HG03460 (cell line): Measurements from ENCODE around the gene TBC1D10A.

Source experiments
- ATAC-seq: cut with Tn5 transposase; IDR thresholded peaks from one replicate; pipeline ENCODE4 v1.9.1; 2021; ENCODE audit not compliant: unreplicated experiment

Gene TBC1D10A

DNA sequence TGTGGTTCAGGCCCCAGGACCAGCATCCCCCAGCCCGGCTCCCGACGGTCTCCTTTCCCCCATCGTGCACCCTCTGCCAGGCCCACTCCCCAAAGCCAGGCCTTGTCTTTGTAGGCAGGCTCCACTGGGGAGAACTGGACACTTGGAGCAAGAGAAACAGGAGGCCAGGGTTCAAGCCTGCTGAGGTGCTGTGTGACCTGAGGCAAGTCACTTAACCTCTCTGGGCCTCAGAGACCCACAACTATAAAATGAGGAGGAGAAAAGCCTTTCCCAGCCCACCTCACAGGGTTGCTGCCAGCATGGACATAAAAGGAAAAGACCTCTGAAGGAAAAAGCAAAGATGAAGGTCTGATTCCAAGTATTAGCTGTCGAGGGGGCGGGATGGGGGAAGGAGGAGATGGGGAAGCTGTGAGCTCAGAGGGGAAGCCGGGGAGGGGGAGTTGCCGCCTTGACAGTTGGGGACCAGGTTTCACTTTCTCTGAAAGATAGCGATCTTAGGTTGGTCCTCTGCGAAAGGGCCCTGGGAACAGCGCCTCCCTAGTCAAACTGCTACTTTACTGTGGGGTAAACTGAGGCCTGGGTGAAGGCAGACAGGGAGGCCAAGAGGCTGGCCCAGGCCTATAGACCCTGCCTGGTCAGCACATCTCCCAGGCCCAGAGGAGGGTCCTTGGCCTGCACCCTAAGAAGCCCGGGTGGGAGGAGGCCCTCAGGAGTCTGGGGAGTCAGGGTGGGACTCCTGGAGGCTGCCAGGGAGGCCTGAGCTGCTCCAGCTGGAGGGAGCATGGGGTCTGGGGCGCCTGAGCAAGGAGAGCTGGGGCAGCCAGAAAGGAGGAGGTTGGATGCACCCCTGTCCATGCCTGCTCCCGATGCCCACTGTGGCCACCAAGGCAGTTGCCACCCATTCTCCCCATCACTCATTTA, 59.1 kb downstream of the TBC1D10A start:
- ATAC-seq, result no peak

DNA sequence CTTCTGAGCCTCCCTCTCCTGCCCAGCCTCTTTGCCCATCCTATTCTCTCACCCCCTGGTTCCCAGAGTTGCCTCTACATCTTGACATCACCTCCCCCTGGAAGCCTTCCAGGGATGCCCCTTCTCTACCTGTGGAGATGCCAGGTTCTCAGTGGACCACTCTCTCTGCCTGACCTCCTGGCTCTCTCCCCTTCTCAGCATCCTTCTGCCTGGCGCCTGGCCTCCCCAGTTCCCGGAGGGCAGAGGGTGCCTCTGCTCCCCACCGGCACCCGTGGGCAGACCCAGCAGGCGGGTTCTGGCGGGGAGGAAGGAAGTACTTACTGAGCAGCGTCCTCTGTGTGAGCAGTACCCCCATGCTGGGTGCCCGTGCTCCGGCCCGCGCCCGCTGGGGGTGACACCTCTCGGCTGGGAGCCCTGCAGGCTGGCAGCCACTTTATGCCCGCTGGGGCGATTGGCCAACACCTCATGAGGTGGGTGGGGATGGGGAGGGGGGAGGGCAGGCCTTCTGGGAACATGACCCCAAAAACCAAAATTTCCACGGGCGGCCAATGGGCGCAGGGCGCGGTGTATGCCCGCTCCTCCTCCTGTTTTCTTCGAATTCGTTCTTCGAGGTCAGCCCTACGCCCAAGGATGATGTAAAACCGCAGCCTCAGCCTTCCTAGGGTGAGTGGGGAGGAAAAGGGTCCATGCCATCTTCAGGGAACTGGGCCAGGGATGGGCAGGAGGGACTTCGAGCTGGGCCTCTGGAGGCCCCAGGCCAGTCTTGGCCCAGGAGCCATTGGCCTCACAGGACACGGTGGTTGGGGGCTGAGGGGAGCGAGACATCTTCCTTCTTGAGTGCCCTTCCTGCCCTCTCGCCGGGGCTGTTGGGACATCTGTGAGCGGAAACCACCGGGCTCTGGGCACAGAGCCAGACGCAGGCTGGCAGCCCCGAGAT, 60.0 kb downstream of the TBC1D10A start, which contains the start of gene OSM:
Gene OSM (minus strand): TSS at position 407 of the 937 bp plus-strand sequence. CDS start 52 bp downstream, at position 355.
- no peak for ATAC-seq

DNA sequence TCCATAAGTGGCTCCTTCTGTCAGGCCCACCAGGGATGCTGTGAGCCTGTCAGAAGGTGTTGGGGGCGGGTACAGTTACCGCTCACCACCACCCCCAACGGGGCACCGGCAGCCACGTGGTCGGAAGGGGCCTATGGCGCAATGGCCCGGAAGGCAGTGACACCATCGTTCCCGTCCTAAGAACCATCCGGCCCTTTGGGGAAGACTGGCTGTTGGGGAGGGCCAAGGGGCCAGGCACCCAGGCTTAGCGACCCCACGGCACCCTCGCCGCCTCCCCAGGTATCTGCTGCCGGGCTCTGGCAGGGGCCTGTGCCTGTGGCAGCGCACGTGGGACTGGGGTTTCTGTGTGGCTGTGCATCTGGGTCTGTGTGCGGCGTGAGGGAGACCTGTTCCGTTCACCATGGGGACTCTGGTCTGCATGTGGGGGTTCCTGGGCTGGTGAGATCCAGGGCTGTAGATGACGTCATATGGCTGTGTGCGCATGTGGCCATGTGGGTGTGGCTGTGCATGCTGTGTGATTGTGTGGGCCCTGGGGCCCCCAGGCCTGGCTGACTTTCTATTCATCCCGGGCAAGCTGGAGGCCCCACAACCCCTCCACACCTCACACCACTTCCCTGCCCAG, 60.8 kb downstream of the TBC1D10A start:
- peak; percentile 61 for ATAC-seq

DNA sequence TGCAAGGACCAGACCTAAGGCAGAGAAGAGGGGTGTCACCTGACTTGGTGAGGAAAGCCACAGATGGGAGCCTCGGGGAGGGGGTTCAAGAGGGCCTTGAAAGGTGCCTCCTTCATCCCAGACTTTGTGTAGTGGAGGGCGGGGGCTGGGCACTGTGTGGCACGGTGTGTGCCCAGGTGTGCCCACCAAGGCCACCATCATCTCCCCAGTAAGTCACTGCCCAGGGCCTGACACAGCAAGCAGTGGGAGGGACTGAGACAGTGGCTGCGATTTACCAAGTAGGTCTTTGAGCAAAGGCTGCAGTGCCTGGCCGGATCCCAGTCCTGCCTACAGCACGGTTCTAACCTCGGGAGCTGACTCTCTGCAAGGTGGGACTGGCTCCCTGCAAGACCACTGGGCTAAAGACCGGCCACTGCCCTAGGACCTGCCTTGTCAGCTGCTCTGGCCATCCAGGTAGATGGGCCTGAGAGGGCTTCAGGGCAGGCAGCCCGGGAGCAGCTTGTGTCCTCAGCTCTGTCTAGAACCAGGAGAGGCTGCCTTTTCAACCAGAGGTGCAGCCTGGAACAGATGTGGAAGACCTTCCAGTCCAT, 61.5 kb downstream of the TBC1D10A start:
- ATAC-seq, result no peak

DNA sequence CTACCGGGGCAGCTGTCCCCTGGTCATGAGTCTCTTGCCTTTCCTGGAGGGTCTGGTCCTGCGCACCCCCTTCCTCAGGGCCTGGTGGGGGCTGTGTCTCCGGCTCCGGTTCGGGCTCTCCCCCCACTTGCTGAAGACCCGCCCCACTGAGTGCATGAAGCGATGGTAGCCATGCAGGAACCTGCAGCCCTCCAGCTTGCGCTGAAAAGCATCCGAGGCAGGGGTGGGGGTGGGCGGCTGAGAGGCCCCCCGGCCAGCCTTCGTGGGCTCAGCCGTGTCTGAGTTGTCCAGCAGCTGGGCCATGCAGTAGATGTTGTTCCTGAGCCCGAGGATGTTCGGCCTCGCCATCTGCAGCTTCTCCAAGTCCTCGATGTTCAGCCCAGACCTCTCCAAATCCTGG, 62.9 kb downstream of the TBC1D10A start:
- ATAC-seq, result no peak

DNA sequence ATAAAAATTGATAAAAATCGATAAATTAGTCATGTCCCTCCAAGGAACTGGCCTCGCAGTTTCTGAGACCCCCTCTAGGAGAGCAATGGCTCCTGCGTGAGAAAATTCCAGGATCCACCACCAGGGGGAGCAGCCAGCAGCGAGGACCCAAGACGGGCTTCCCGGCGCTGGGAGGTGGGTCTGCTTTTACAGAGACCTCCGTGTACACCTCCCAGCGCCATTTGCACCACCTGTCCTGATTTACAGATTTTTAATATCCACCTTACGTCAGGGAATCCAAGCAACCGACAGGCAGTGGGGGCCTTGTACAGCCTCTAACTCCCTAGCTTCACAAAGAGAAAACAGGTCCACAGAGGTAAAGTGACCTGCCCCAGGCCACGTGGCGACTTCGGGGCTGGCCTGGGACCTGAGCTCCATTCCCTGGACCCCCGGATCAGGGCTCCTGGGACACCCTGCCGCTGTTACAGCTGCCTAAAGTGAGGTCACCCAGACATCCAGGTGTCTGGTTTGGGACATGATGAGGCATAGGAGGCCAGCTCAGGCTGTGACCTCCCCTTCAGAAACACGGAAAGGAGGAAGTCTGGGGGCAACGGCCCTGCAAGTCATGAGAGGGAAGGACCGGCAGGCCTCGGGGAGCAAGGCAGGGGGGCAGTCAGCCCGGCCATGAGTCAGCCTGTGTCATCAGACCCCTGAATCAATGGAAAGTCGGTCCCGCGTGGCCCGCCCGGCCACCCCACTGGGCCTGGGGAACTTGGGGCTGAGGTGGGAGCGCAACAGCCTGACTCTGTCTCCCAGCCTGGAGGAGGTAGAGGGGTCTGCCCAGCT, 63.6 kb downstream of the TBC1D10A start:
- ATAC-seq, result no peak

DNA sequence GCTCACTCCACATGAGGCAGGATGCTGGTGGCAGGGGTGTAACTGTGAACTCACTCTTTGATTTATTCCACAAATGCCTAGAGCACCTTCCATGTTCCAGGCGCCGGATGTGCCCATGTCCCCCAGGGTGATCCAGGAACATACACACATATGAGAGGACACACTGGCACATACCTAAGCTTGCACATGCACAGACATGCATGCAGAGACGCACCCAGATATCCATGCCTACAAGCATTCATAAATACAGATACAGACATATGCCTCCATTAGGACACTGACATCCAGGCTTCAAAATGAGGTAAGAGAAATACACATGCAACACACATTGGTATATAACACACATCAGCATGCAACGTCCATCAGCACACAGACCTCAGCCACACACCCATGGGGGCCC, 64.6 kb downstream of the TBC1D10A start:
- no peak for ATAC-seq

DNA sequence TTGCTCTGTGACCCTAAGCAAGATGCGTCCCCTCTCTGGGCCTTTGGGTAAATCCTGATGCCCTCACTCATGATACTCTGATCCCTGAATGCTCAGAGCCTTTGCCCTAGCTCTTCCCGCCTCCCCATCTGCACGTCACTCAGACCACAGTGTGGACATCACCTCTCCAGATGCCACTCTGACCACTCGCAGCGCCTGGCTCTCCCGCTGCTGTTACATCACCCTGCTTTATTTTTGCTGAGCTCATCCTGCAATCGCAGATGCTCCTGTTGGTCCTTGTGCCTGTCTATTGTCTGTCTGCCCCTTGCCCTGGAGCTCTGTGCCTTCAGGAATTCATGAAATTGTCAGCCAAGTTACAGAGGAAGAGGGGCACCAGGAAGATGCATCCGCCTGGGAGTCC, 65.6 kb downstream of the TBC1D10A start:
- no peak for ATAC-seq

DNA sequence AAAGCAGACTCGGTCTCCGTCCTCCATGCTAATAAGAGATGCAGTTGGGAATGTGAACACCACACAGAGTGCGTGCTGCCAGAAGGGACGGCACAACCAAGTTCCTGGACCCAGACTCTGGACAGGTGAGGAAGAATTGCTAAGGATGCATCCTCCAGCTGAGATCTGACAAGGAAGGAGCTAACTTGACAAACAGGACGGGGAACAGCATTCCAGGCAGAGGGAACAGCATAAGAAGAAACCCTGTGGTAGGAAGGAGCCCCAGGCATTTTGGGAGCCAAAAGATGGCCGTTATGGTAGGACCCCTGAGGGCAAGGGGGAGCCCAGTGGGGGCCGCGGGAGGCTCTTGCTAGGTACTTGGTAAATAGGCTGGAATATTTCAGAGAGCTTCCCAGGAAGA, 66.1 kb downstream of the TBC1D10A start:
- no peak for ATAC-seq

DNA sequence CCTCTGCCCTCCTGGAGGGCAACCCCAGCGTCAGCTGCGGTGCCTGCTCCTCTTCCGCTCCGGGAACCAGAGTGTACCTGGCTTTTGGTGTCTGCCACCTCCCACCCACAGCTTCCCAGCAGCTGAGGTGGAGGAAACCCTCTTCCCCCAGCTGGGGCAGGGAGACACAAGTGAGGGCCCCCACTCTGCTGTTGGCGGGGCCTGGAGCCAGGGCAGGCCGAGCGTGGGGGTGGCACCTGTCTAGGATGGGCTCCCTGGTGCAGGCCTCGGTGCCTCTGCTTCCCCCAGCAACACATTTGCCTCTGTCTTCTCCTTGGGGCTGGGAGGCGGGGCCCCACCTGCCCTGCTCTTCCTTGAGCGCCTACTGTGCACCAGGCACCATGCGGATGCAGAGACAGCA, 66.5 kb downstream of the TBC1D10A start:
- no peak for ATAC-seq

DNA sequence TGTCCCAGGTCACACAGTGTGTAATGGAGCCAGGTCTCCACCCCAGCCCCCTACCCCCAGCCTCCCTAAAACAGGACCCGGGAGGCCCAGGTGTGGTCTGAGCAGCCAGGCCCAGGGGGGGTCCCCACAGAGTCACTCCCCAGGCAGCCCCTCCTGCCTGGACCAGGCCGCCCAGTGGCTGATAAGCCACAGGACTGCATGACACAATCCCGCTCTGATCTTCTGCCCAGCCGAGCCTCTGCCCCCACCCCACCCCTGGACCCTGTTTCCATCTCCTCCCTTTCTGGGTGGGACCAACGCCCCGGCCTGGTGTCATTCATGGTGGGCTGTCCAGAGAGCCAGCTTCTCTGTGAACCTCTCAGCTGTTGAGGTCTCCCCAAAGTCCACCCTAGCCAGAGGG, 72.4 kb downstream of the TBC1D10A start:
- no peak for ATAC-seq

DNA sequence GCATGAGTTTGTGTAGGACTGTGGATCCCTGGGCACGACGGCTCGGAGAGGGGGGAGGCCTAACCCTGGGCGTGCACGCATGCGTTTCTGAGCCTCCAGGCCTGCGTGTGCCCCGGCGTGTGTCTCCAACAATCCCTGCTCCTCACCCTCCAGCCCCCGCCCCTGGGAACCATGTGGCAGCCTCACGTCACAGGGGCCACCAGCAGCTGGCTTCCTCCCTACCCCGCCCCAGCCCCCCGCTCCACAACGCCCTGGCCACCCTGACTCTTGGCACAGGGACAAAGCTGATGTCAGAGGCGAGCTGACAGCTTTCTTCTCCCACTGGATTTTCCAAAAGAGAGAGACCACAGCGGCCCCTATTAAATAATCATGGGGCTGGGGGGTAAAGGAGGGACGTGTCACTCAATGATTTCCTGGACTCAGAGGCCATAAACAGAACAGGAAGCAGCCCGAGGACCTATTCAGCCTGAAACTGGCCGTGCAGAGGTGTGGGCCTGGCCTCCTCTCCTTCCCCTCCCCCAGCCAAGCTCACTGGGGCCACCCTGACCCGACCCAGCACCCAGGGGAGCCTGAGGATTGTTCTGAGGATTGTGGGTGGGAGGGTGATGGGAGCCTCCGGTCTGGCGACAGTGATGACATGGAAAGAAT, 73.4 kb downstream of the TBC1D10A start:
- ATAC-seq, result no peak

DNA sequence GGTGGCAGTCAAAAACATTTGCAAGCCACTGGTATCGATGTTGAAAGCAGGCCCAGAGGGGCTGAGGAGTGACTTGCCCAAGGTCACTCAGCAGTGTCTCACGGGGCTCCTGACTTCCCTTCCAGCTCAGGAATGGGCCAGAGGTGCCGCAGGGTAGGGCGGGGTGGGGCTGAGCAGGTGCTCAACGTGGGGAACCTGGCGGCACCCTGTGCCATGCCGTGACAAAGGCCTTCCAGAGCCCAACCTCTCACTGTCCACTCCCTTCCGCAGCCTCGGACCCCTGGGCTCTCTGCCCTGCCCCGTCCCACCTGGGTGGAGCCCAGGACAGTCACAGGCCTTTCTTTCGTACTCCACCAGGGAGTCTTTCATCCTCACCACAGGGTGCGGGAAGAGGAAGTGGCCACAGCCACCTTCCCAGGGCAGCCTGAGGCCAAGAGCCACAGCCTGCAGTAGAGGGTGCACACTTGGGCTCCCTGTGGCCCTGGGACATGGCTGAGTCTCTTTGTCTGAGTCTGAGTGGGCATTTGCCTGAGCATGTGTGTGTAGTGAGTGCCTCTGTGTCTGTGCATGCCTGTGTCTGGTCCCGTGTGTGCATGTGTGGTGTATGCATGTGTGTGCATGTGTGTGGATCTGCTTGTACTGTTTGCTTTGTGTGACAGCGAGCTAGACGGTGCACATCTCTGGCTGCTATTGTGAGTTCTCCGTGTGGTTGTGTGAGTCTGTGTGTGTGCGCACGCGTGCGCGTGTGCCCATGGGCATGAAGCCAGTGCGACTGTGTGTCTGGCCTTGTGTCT, 74.1 kb downstream of the TBC1D10A start:
- ATAC-seq, result no peak

DNA sequence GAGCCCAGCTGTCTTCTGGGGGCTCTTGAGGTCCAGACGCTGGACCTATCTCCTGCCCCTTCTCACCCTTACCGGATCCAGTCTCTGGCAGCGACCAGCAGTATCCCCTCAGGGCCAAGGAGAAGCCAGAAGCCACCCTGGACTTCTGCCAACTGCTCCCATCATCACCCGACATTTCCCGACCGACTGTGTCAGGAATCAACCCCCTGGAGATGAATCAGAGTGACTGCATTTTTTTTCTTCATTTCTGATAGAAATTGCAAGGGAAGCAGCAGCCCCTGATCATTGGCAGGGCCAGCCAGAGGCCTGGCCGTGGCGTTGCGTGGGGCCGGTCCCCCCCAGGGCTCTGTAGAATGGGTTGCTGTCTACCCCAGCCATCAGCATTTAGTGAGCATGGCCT, 75.0 kb downstream of the TBC1D10A start:
- no peak for ATAC-seq

DNA sequence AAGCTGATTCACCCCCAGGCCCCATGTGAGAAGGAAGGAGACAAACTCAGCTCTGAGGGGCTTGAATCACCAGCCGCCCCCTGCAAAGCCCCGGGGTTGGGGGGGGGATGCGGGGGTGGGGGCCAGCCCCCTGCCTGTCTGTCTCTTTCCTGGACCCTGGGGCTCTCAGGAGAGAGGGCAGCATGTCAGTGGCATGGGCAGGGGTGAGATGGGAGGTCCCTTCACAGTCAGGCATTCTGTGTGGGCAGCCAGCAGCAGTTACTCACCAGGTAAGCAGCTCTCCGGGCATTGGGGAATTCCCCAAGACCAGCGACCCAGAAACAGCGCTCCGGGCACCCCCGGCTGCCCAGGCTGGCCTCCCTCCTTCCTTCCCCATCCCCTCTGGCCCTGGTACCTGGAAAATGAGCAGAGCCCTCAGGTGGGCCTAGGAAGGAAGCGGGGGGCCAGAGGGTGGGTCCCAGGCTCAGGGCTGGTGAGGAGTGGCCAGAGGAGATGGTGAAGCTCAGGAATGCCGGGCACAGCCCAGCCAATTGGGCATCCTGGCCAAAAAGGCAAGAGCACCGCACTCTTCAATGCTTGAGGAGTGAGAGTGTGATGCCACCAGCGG, 76.0 kb downstream of the TBC1D10A start:
- no peak for ATAC-seq

DNA sequence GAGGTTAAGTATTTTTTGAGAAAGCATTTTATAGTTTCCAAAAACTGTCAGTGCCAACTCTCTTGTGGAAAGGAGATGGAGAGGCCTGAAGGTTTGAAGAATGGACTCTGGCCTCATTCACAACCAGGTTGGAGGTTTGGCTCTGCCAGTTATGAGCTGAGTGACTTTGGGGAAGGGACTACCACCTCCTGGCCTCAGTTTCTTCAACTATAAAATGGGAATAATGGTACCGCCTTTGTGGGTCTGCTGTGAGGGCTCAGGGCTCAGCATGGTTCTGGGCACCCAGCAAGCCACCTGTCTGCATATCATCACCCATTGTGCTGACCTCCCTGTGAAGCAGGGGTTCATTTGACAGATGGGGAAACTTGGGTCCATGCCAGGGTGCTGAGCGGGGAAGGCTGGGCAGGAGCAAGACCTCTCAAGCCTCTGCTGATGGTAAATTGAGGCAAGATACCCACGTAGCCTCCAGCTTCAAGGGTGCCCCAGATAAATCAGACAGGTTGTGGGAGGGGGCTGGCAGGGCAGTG, 76.6 kb downstream of the TBC1D10A start:
- no peak for ATAC-seq

DNA sequence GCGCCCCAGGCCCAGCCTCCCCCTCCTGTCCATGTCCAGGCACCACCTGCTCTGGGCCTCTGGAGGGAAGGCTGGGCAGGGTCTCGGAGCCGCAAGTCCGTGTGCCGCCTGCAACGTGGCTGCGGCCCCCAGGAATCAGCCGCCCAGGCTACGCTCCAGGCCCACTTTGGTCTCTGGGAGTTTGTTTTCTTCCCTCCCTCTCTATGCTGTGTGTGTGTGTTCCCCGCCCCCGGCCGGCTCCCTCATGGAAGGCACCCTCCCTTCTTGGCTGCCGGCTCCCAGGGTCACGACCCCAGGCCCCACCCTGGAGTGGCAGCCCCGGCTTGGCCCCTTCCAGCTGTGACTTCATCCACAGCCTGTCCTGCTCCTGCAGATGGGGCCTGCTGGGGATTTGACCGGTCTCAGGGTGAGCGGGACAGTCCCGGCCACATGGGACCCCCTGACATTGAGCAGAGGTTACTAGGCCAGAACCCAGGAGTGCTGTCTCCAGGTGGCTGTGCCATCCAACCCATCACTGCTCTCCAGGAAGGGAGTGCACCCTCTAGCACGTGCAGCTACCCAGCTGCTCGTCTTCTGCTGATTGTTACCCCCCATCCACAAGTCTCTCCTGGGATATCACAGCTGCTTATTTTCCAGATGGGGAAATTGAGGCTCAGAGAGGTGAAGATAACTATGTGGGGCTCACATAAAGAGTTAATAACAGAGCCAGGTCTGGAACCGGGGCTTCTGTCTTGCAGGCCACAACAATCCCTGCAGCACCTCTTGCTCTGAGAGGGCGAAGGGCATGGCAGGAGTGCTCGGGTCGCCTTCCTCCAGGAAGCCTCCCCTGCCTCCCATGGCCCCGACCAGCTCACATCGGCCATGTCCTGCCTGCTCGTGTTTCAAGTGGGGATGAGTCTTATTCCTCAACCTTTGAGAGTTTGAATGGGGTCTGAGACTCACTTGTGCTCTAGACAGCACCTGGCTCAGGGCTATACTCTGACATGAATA, 77.4 kb downstream of the TBC1D10A start:
- no peak for ATAC-seq
